ENCODE data around the gene MSANTD1. TPM values are rescaled to one million over a fixed set of nuclear protein-coding genes. Genes with fewer than 3 reads are reported as not detected.

Gene MSANTD1
- total and polyA plus RNA-seq, 2 donors (not counting 3 experiments of a cell fraction or from before 2014, with no cell fraction given) = 0.14 to 1.2 TPM

- intact Hi-C loops (cut with micrococcal nuclease) (no loop called here), dilution Hi-C loops (cut with MboI; ENCODE audit: extremely low pct_ligation_motif_present, low sequenced_read_pairs) (no loop called here)
- H3K36me3 ChIP-seq (ENCODE audit: control insufficient read depth in 2 of 2, extremely low read depth in 1 of 2, insufficient read depth in 2 of 2, low read length in 2 of 2) = no peaks in the 10 kb centered on the region
- H3K4me3 ChIP-seq (replicated peaks in 1 of 3; ENCODE audit: insufficient read depth in 1 of 3, low read depth in 1 of 3, low read length in 3 of 3) = no peak overlapping the region
- TF ChIP-seq POLR2AphosphoS5 (IDR thresholded peaks at IDR 0.05; ENCODE audit: insufficient read depth, low read depth, low read length) = no peak
- TF ChIP-seq MYC (IDR thresholded peaks at IDR 0.05; ENCODE audit: low read depth, low read length) = no peak
- no peak for TF ChIP-seq EZH2 (IDR thresholded peaks at IDR 0.05; ENCODE audit: borderline replicate concordance, low read depth, low read length, severe bottlenecking)
- H3K9me3 ChIP-seq (replicated peaks; ENCODE audit: control insufficient read depth, insufficient read depth, low read length) = no peaks in the 10 kb centered on the region
- H3K4me2 ChIP-seq (ENCODE audit: insufficient read depth, low read length) = no peak overlapping the region
- H3K27me3 ChIP-seq (ENCODE audit: control insufficient read depth in 2 of 2, insufficient read depth in 2 of 2, low read length in 2 of 2) = peaks cover 2% of the 10 kb centered on the region in 2 experiments
- H3K79me2 ChIP-seq (ENCODE audit: control insufficient read depth, insufficient read depth, low read length) = no peaks in the 10 kb centered on the region
- H3K9ac ChIP-seq (replicated peaks; ENCODE audit: extremely low read depth, insufficient read depth, low read length) = no peak overlapping the region
- H3K27ac ChIP-seq (ENCODE audit: insufficient read depth, low read depth, low read length) = no peak overlapping the region
- no peak for FAIRE-seq
- no TSS peak for BruUV-seq (replicated peaks)
- DNase-seq (ENCODE audit: low read depth, low spot score) = no peak
- no peaks in the 10 kb centered on the region for H3K4me1 ChIP-seq (ENCODE audit: control insufficient read depth, extremely low read depth, insufficient read depth, low read length)
- POLR2A ChIA-PET = no interaction called here
- H2AFZ ChIP-seq (ENCODE audit: low read depth, low read length) = no peak overlapping the region
- no peaks in the 10 kb centered on the region for H3K9me1 ChIP-seq (replicated peaks; ENCODE audit: control insufficient read depth, extremely low read depth, insufficient read depth, low read length)
- CTCF ChIA-PET = interaction anchor here (0.6 kb wide), 1 partner anchor 10 kb away, joined by 3 read pairs; no protein-coding TSS in a partner anchor
- no peaks in the 10 kb centered on the region for H4K20me1 ChIP-seq (replicated peaks; ENCODE audit: control insufficient read depth, extremely low read depth, insufficient read depth, low read length)
These were observed 19.6 kb downstream of the MSANTD1 start for GRCh38 chr4:3268395-3269104.

GRCh38 chr4:3269105-3269927 lies 20.4 kb downstream of the MSANTD1 start:
- CTCF ChIA-PET = interaction anchor here (0.6 kb wide), 1 partner anchor 11 kb away, joined by 3 read pairs; no protein-coding TSS in a partner anchor
- no peak overlapping the region for H2AFZ ChIP-seq (ENCODE audit: low read depth, low read length)
- dilution Hi-C loops (cut with MboI; ENCODE audit: extremely low pct_ligation_motif_present, low sequenced_read_pairs) = no loop called here

More at GRCh38 chr4:3269105-3269927, 20.4 kb downstream of the MSANTD1 start:
- no peak overlapping the region for H3K4me3 ChIP-seq (replicated peaks in 1 of 3; ENCODE audit: insufficient read depth in 1 of 3, low read depth in 1 of 3, low read length in 3 of 3)
- no peaks in the 10 kb centered on the region for H4K20me1 ChIP-seq (replicated peaks; ENCODE audit: control insufficient read depth, extremely low read depth, insufficient read depth, low read length)
- TF ChIP-seq, protein P1, sequence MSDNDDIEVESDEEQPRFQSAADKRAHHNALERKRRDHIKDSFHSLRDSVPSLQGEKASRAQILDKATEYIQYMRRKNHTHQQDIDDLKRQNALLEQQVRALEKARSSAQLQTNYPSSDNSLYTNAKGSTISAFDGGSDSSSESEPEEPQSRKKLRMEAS (IDR thresholded peaks at IDR 0.05; ENCODE audit: insufficient read depth, insufficient read length) = no peak
- TF ChIP-seq FOS (IDR thresholded peaks at IDR 0.05; ENCODE audit: borderline replicate concordance, insufficient read depth, low read length) (no peak), POLR2A (IDR thresholded peaks at IDR 0.05; ENCODE audit: low read depth, low read length) (no peak), EZH2 (IDR thresholded peaks at IDR 0.05; ENCODE audit: borderline replicate concordance, low read depth, low read length, severe bottlenecking) (no peak), POLR2AphosphoS5 (IDR thresholded peaks at IDR 0.05; ENCODE audit: insufficient read depth, low read depth, low read length) (no peak), MYC (IDR thresholded peaks at IDR 0.05; ENCODE audit: low read depth, low read length) (no peak), JUN (IDR thresholded peaks at IDR 0.05; ENCODE audit: borderline replicate concordance, insufficient read depth, insufficient read length, low read depth) (no peak), GATA2 (IDR thresholded peaks at IDR 0.05; ENCODE audit: insufficient read depth, insufficient read length, low read depth, low read length) (no peak), CTCF (IDR thresholded peaks at IDR 0.05; ENCODE audit: extremely low read depth in 1 of 2, insufficient read depth in 1 of 2, low read depth in 1 of 2, low read length in 2 of 2) (no peak)
- no peaks in the 10 kb centered on the region for H3K9me3 ChIP-seq (replicated peaks; ENCODE audit: control insufficient read depth, insufficient read depth, low read length)
- H3K4me1 ChIP-seq (ENCODE audit: control insufficient read depth, extremely low read depth, insufficient read depth, low read length) = no peaks in the 10 kb centered on the region
- H3K27me3 ChIP-seq (ENCODE audit: control insufficient read depth in 2 of 2, insufficient read depth in 2 of 2, low read length in 2 of 2) = peaks cover 2% of the 10 kb centered on the region in 2 experiments
- H3K4me2 ChIP-seq (ENCODE audit: insufficient read depth, low read length) = no peak overlapping the region
- no TSS peak for BruUV-seq (replicated peaks)
- no peak for FAIRE-seq
- POLR2A ChIA-PET = no interaction called here
- intact Hi-C loops (cut with micrococcal nuclease) = no loop called here
- H3K27ac ChIP-seq (ENCODE audit: insufficient read depth, low read depth, low read length) = no peak overlapping the region
- H3K9me1 ChIP-seq (replicated peaks; ENCODE audit: control insufficient read depth, extremely low read depth, insufficient read depth, low read length) = no peaks in the 10 kb centered on the region
- no peaks in the 10 kb centered on the region for H3K79me2 ChIP-seq (ENCODE audit: control insufficient read depth, insufficient read depth, low read length)
- H3K9ac ChIP-seq (replicated peaks; ENCODE audit: extremely low read depth, insufficient read depth, low read length) = no peak overlapping the region
- no peaks in the 10 kb centered on the region for H3K36me3 ChIP-seq (ENCODE audit: control insufficient read depth in 2 of 2, extremely low read depth in 1 of 2, insufficient read depth in 2 of 2, low read length in 2 of 2)
- no peak for DNase-seq (ENCODE audit: low read depth, low spot score)
